Ishikawa (cell line): Measurements from ENCODE around the gene IMPDH2.

ENCODE experiments used
- CEBPB ChIP-seq: IDR thresholded peaks from 2 replicates; pipeline ENCODE4 v1.6.1; 2012
- CREB1 ChIP-seq: IDR thresholded peaks from 2 replicates; pipeline ENCODE4 v1.6.1; 2012; ENCODE audit warnings: low read depth
- EGR1 ChIP-seq: IDR thresholded peaks from 2 replicates; pipeline ENCODE4 v1.6.1; 2012
- EP300 ChIP-seq: IDR thresholded peaks from 2 replicates; pipeline ENCODE4 v1.6.1; 2012; ENCODE audit warnings: borderline replicate concordance
- FOXM1 ChIP-seq: IDR thresholded peaks from 2 replicates; pipeline ENCODE4 v1.6.1; 2012; ENCODE audit warnings: low read depth, borderline replicate concordance
- MAX ChIP-seq: IDR thresholded peaks from 2 replicates; pipeline ENCODE4 v1.6.1; 2012
- NFIC ChIP-seq: IDR thresholded peaks from 2 replicates; pipeline ENCODE4 v1.6.1; 2012
- RAD21 ChIP-seq: IDR thresholded peaks from 2 replicates; pipeline ENCODE4 v1.6.1; 2012; ENCODE audit warnings: low read depth
- REST ChIP-seq: IDR thresholded peaks from 2 replicates; pipeline ENCODE4 v1.6.1; 2012; ENCODE audit warnings: low read depth, mild to moderate bottlenecking
- TAF1 ChIP-seq: IDR thresholded peaks from 2 replicates; pipeline ENCODE4 v1.6.1; 2012; ENCODE audit warnings: low read depth, mild to moderate bottlenecking
- TCF12 ChIP-seq: IDR thresholded peaks from 2 replicates; pipeline ENCODE4 v1.6.1; 2012; ENCODE audit warnings: low read depth
- TEAD4 ChIP-seq: IDR thresholded peaks from 2 replicates; pipeline ENCODE4 v1.6.1; 2012
- USF1 ChIP-seq: IDR thresholded peaks from 2 replicates; pipeline ENCODE4 v1.6.1; 2012
- YY1 ChIP-seq: IDR thresholded peaks from 2 replicates; pipeline ENCODE4 v1.6.1; 2012; ENCODE audit warnings: low read depth
- ZBTB7A ChIP-seq: IDR thresholded peaks from 2 replicates; pipeline ENCODE4 v1.6.1; 2012; ENCODE audit warnings: low read depth

Gene IMPDH2

GRCh38 chr3:49013113-49013737 is 16.0 kb downstream of the IMPDH2 start:
- TF ChIP-seq CREB1: no peak
- TF ChIP-seq FOXM1: no peak
- TF ChIP-seq REST: no peak
- no peak for TF ChIP-seq ZBTB7A
- no peak for TF ChIP-seq TCF12
- TF ChIP-seq MAX: no peak
- TF ChIP-seq RAD21: no peak
- TF ChIP-seq EP300: no peak
- TF ChIP-seq NFIC: no peak
- no peak for TF ChIP-seq EGR1
- no peak for TF ChIP-seq TAF1
- TF ChIP-seq USF1: no peak
- no peak for TF ChIP-seq YY1
- TF ChIP-seq CEBPB: no peak
- TF ChIP-seq TEAD4: no peak

- TF ChIP-seq CREB1 (no peak), USF1 (no peak), FOXM1 (no peak), REST (no peak), TCF12 (no peak), RAD21 (no peak), TAF1 (no peak)
Observed at GRCh38 chr3:49012441-49013017, 16.7 kb downstream of the IMPDH2 start.

- TF ChIP-seq CEBPB (no peak), ZBTB7A (no peak), RAD21 (no peak), TEAD4 (no peak), MAX (no peak)
Observed at GRCh38 chr3:49009396-49009795, 19.8 kb downstream of the IMPDH2 start.

- no peak for TF ChIP-seq RAD21
- no peak for TF ChIP-seq TEAD4
- TF ChIP-seq NFIC: no peak
- no peak for TF ChIP-seq USF1
- no peak for TF ChIP-seq REST
- TF ChIP-seq FOXM1: no peak
- TF ChIP-seq CEBPB: no peak
- TF ChIP-seq CREB1: no peak
- no peak for TF ChIP-seq ZBTB7A
- no peak for TF ChIP-seq TAF1
- no peak for TF ChIP-seq YY1
- TF ChIP-seq MAX: no peak
Observed at GRCh38 chr3:49007771-49008528, 21.2 kb downstream of the IMPDH2 start.
